GM21390 (cell line): ENCODE results near the gene GRIK1.
A peak's percentile ranks its signal among the peaks of the same experiment; 100 is the strongest.

Experiments
- ATAC-seq: cut with Tn5 transposase; IDR thresholded peaks from one replicate; pipeline ENCODE4 v1.9.1; 2021; ENCODE audit not compliant: unreplicated experiment

Gene GRIK1

DNA sequence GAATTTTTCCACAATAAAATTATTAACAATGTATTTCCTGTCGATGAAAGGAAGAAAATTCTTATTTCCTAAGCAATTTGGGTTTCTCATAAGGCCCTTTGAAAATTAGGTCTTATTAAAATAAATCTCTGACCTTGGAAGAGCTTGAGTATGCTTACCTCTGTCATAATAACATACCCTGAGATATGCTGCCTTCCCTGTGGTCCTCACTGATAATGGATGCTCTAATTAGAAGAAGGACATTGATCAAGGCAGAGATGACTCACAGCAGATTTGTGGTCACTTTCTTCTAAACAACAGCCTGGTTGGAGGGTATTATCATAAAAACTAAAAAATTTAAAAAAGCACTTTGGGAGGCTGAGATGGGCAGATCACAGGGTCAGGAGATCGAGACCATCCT is 217.8 kb downstream of the GRIK1 start:
- ATAC-seq = no peak

DNA sequence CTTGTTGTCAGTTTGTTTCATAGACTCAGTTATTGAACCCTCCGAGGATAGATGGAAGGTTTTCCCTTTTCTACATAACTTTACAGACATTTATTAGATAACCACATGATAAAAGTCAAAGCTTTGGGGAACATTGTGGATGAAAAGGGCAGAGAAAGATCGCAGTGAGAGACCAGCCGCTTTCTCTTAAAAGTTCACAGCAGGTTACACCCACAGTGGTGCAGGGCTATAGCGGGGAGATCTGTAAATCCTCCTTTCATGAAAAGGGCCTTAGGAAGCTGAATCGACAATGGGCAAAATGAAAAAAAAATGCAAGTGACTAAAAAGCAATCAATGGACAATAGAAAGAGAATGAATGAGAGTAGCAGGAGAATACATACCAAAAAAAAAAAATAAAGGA is 218.6 kb downstream of the GRIK1 start:
- no peak for ATAC-seq

DNA sequence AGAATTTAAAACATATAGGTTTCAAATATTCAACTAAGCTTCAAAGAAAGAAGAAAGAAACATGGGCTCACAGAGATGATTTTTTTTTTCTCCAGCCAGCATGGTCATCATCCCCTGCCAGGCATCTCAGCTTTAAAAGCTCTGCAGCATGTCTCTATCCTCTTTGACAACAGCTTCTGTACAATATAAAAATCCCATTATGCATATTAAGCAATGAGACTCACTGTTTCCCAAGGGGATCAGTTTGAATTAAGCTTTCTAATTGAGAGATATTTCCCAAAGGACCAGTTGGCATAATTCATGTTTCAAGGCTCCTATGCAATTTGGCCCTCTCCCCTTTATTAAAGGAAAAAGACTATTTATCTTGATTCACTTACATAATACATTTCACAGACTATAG is 220.3 kb downstream of the GRIK1 start:
- no peak for ATAC-seq

DNA sequence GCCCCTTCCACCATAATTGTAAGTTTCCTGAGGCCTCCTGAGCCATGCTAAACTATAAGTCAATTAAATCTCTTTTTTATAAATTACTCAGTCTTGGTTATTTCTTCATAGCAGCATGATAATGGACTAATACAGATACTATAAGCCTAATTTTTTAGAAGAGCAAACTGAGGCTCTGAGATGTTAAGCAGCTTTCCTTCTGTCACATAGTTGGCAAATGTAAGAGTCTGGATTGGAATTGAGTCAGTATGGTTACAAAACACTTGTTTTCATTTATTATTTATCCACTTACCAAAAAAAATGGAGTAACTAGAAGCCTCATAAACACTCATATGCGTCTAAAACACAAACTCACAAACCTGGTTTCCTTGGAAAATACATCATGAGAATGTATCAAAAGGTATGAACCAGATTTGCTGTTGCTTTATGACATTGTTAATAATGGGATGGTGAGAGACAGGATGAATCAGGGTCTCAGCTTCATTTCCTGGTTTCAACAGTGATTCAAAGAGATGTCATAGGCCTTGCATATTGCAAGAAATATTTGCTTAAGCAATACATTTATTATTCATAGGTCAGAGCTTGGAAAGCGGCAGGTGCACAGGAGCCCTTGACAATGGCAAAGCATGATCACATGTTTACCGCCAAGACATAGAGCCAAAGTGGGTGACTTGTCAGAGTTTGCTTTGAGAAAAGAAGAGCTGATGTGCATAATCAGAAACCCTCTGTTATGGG is 221.5 kb downstream of the GRIK1 start:
- no peak for ATAC-seq

DNA sequence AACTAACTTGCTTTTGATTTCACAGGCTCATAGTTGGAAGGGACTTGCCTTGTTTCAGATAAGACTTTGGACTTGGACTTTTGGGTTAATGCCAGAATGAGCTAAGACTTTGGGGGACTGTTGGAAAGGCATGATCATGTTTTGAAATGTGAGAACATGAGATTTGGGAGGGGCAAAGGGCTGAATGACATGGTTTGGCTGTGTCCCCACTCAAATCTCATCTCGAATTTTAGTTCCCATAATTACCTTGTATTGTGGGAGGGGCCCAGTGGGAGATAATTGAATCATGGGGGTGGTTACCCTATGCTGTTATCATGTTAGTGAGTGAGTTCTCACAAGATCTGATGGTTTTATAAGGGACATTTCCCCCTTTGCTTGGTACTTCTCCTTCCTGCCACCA is 222.1 kb downstream of the GRIK1 start:
- ATAC-seq = no peak

DNA sequence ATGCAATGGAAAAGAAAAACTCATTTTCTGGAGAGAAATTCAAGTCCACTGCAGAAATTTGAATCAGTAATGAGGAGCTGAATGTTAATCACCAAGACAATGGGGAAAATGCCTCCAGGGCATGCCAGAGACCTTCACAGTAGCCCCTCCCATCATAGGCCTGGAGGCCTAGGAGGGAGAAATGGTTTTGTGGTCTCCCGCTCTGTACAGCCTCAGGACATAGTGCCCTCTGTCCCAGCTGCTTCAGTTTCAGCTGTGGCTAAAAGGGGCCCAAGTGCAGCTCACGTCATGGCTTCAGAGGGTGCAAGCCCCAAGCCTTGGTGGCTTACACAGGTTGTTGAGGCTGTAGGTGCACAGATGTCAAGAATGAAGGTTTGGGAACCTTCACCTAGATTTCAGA is 223.0 kb downstream of the GRIK1 start:
- no peak for ATAC-seq

DNA sequence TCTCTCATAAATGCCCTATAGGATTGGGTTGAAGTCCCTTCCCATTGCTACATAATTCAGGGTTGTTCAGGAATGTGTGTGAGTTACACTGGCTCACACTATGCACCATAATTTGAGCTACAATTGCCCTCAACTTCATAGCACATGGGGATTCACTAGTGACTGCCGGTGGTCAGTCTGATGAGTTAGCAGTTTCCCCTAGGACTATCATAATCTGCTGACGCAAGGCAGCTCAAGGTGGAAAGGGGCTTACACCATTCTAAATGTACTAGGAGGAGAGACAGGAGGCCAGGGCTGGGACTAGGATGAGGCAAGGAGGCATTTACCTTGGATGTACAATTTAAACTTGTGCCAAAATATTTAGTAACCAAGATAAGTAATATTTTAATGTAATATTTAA is 224.7 kb downstream of the GRIK1 start:
- ATAC-seq = no peak

DNA sequence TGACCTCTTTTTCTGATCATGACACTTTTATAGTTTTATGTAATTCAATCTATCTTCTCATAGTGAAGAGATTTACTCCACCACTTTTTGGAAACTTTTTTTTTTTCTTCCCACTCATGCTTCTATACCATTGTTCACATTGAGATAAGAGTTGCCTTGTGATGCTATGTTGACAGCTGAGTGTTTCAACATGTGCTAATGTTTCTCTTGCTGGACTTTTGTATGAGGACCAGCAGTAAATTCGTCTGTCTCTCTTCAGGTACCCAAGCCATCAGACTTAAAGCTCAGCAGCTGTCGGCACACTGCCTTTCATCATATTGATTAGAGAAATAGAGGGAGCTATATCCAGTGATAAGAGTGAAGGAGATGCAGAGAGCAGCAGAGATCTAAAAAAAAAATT is 227.0 kb downstream of the GRIK1 start:
- no peak for ATAC-seq

DNA sequence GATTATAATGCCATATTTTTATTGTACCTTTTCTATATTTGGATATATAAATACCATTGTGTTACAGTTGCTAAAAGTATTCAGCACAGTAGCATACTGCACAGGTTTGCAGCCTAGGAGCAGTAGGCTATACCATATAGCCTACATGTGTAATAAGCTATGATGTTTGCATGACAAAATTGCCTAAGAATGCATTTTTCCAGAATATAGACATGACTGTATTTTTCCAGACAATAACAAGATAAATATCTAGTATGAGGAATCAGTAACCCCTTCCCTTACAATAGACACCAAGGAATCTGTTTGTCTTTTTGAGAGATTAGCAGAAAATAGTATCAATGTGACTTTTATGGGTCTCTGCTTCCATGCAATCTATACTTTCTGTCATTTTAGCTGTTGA is 228.6 kb downstream of the GRIK1 start:
- no peak for ATAC-seq

DNA sequence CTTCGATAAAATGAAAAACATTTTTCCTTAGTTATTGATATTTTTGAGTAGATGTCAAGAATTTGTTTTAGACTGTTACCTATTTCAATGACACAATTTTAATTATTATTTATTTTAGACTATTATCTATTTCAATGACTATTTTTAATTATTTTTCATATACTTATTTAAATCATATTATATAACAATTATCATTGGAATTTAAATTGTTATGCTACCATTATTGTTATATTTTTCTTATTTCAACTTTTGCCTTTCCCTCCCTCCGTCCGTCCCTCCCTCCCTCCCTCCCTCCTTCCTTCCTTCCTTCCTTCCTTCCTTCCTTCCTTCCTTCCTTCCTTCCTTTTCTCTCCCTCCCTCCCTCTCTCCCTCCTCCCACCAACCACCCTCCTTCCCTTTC is 229.3 kb downstream of the GRIK1 start:
- no peak for ATAC-seq

DNA sequence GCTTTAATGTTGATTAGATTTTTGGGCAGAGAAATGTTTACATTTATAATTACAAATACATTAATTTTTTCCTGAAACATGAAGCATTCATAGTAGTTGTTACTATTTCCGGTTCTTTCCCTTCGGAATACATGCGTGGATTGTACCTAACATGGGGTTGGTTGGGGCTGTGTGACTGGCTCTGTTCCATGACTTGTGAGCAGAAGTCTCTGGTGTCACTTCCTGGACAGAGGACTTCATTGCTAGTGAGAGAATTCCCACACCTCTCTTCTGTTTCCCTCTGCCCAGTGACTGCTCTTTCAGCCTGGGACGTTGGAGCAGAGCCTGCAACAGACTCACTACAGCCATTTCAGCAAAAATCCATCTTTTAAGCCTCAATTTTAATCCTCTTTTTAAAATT is 231.4 kb downstream of the GRIK1 start:
- no peak for ATAC-seq

DNA sequence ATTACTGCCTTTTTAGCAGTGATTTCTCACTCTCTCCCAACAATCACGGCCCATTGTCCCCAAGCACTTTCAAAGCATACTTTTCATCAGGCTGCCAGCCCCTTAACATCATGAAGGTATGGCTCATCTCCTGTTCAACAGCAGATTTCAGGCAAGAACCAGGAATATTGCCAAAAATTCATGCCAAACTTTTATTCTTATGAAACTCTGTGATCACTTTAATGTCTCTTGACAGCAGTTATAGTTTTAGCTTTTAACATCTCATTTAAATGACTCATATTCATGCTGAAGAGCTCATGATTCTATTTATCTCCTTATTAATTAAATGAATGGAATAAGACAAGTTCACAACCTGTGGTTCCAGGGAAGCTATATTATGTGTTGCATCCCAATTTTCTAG is 235.1 kb downstream of the GRIK1 start:
- ATAC-seq = no peak

DNA sequence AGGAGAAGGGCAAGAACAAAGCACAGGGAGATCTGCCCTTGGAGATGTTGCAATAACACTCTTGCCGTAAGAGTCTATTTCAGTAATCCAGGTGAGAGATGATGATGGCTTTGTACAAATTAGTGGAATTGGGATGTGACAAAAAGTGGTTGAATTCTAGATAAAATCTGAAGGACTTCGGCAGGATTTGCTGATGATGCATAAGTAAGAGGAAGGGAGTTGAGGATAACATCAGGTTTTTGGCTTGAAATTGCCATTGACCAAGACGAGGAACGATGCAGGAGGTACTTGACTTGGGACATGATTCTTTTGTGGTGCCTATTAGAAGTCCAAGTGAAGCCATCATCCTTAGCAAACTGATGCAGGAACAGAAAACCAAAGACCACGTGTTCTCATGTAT is 238.1 kb downstream of the GRIK1 start:
- ATAC-seq = no peak

DNA sequence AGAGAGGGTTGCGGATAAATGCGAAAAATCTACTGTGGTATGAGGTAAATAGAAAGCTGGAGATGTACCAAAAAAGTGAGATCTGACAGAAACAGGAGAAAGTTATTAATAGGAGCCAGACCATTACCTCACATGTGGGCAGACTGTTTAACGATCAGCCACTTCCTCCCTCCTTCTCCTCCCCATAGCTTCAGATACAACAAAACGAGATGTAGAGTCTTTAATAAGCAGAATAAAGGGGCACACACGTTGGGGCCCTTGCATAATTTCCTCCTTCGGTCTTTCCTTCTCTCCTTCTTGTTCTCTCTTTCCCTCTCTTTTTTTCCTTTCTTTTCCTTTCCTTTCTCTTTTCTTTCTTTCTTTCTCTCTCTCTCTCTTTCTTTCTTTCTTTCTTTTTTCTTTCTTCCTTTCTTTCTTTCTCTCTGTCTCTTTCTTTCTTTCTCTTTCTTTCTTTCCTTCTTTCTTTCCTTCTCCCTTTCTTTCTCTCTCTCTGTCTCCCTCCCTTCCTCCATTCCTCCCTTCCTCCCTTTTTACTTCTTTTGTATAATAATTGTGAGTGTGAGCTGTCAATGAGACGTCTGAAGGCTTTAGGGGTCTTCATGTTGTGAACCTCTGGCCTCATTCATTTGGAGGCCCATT is 242.1 kb downstream of the GRIK1 start:
- peak; percentile 63 for ATAC-seq

DNA sequence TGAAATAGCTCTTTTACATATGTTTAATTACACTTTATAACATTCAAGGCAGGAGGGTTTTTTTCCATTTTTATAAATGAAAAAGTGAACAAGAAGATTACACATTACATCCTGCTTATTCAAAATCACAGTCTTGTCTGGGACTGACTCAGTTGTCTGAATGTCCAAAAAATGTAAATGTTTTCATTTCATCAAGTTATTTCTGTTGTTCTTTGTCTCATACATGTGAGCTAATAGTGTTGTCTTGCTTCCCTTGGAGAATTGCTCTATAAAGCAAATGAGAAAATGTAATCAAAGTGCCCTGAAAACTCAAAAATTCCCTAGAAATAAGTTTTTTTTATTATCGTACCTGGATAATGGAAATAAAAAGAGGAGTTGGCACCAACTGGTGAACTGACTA is 242.9 kb downstream of the GRIK1 start:
- no peak for ATAC-seq

DNA sequence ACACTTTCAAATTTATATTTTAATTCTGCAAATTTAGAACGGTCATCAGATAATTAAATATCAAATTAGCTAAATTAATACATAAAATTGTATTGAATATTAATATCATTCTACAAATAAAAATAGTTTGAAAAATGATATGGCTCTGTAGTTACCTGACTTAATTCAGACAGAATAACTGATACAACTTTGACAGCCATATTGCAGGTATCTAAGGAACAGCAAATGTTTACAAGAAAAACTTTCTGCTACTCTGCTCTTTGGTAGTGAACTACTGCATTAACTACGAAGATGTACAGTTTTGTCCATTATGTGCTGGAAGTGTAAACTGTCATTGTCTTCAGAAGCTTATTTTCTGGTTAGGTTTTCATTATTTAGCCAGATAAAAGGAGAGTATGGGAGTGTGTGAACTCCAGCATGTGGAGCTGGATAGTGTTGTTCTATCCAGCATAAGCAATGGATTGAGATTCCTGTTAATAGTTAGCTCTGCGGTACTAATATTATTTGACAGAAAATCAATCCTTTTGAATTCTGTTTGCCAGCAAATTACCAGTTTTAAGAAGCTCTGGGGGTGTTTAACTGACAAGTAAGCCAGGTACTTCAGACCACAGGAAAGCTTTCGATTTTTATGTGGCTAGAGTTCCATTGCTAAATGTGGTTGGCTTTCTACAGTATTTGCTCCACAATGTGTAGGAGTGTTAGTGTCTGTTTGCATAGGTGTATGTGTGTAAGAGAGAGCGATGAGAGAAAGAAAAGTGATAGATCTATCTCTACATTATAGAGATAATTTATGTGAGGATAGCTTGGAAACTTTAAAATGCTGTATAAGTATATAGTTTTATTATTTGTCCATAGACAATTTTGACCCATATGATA is 247.9 kb downstream of the GRIK1 start:
- no peak for ATAC-seq

DNA sequence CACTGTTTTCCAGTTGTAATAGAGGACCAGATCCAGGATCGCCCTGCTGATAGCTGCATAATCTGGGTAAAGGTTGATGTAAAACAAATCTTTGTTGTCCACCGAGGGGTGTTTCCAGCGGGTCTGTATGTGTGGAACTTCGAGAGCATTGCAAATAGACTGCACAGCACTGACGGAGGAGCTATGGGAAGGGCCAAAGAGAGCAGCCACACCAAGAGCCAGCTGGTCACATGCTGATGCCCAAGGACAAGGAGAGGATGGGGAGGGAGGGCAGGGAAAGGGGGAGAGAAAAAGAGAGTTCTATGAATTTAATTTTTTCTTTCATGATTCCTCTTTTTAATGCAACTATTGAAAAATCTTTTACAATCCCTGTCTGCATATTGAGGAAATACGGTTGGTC is 250.0 kb downstream of the GRIK1 start:
- ATAC-seq = no peak

DNA sequence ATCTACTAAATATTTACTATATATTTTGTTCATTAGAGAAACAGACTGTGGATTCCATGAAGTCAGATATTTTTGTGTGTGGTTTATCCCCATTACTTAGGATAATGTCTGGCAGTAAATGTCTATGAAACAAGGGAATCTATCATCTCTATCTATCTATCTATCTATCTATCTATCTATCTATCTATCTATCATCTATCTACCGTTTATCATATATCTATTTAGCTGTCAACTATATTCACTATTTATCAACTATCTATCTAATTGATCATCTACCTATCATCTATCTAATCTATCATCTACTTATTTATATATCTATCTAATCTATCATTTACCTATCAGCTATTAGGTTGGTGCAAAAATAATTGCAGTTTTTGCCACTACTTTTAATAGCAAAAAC is 255.7 kb downstream of the GRIK1 start:
- no peak for ATAC-seq

DNA sequence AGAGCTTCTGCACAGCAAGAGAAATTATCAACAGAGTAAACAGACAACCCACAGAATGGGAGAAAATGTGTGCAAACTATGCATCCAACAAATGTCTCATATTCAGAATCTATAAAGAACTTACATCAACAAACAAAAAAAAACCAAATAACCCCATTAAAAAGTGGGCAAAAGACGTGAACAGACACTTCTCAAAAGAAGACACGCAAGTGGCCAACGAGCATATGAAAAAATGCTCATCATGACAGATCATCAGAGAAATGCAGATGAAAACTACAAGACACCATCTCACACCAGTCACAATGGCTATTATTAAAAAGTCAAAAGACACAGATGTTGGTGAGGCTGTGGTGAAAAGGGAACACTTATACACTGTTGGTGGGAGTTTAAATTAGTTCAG is 257.0 kb downstream of the GRIK1 start:
- ATAC-seq = no peak

DNA sequence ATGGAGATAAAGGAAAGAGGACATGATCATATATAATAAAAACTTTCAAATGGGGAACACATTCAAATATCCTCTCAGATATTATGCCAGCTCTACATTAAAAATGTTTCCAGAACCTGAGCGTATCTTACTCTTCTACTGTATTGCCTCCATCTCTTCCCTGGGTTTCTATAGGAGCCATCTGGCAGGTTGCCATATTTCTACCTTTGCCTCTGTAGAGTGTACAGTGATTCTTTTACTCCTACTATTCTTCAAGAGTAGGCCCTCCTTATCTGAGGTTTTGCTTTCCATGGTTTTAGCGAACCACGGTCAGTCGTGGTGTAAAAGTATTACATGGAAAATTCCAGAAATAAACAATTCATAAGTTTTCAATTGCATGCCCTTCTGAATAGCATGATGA is 259.5 kb downstream of the GRIK1 start:
- ATAC-seq = no peak

DNA sequence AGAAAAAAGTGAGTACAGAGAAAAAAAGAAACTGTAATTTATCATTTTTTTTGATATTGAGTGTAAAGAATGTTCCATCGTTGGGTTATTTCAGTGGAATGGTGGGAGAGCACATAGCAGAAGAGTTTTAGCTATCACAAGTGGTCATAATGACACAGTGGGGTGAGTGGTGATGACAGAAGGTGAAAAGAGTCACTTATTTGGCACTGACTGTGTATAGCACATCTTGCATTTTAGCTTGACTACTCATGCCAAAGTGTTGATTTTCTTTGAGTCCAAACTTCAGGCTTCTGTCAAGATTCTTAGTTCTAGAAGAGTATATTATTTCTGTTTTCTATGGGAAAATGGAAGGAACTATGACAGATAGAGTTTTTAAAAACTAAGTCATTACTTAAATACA is 261.2 kb downstream of the GRIK1 start:
- ATAC-seq = no peak

DNA sequence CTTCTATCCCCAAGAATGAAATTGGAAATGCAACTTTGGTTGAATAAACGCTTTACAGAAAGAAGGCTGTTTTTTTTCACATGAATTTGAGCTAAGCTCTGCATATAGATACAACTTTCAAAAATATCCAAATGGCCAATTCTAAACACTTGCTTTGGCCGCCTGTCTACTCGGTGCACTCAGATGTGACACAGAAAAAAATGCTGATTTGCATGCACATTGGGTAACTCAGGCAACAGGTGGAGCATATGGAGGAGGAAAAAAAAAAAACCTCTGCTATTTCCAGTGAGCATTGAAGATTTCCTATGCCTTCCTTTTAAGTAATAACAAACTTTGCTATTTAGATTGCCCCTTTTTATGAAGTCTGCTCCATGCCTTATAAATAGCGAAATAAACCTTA is 262.5 kb downstream of the GRIK1 start:
- no peak for ATAC-seq
